Forelimb muscle (tissue), 1 donor: Measurements from ENCODE around the gene SEC23B. TPM values are rescaled to one million over a fixed set of nuclear protein-coding genes. Genes with fewer than 3 reads are reported as not detected.
"Not testable (repeated sequence)": the region's sequence is repeated elsewhere in the genome, so short reads cannot be mapped to it uniquely, and the experiment has no call there.

Experiments
- DNase-seq: peaks from one replicate; pipeline ENCODE4 v3.0.0-alpha.2; 2013; ENCODE audit warnings: low read depth
- polyA plus RNA-seq: library from polyadenylated mRNA; unstranded; fragments of 120-200 nt; gene quantifications from one replicate; pipeline ENCODE4 v1.2.1, GENCODE V29; 2013; ENCODE audit not compliant: insufficient read length

The SEC23B gene
- polyA plus RNA-seq, result 16.5 TPM

- peak; percentile 96 for DNase-seq
Measured at GRCh38 chr20:18507218-18508191, at the start of gene SEC23B. TSS of gene SEC23B (plus strand) at chr20:18507940. CDS start at chr20:18510836, 2,896 bp downstream.

- no peak for DNase-seq
Measured at GRCh38 chr20:18465536-18466200, 42.1 kb upstream of the SEC23B start.

- peak; percentile 65 for DNase-seq
Measured at GRCh38 chr20:18466574-18466893, 41.2 kb upstream of the SEC23B start.

GRCh38 chr20:18466894-18467730, 40.6 kb upstream of the SEC23B start, which contains the start of the genes DZANK1 and POLR3F:
TSS of gene DZANK1 (minus strand) at chr20:18467030. CDS start at chr20:18465358, 1,672 bp downstream.
TSS of gene POLR3F (plus strand) at chr20:18467390. CDS start at chr20:18467507, 117 bp downstream.
- peak; percentile 87 for DNase-seq

- no peak for DNase-seq
Measured at GRCh38 chr20:18477218-18477617, 30.5 kb upstream of the SEC23B start.

- no peak for DNase-seq
Measured at GRCh38 chr20:18477821-18478220, 29.9 kb upstream of the SEC23B start.

- DNase-seq, result no peak
Measured at GRCh38 chr20:18481596-18481995, 26.1 kb upstream of the SEC23B start.

- DNase-seq, result no peak
Measured at GRCh38 chr20:18488301-18488700, 19.4 kb upstream of the SEC23B start.

- no peak for DNase-seq
Measured at GRCh38 chr20:18496042-18496441, 11.7 kb upstream of the SEC23B start.

- DNase-seq, result peak; percentile 64
Measured at GRCh38 chr20:18496740-18497592, 10.8 kb upstream of the SEC23B start, which contains the start of gene RBBP9. TSS of gene RBBP9 (minus strand) at chr20:18497225. CDS start at chr20:18497167, 58 bp downstream.

GRCh38 chr20:18497603-18498002, 10.1 kb upstream of the SEC23B start:
- DNase-seq, result no peak

GRCh38 chr20:18501672-18502071, 6.1 kb upstream of the SEC23B start:
- not testable (repeated sequence) for DNase-seq

GRCh38 chr20:18504479-18505060, 3.2 kb upstream of the SEC23B start:
- DNase-seq, result no peak

GRCh38 chr20:18506744-18507143, 996 bp upstream of the SEC23B start:
- DNase-seq, result no peak

GRCh38 chr20:18511571-18511970, 3.8 kb downstream of the SEC23B start:
- DNase-seq, result no peak

- DNase-seq, result no peak
Measured at GRCh38 chr20:18513208-18513607, 5.5 kb downstream of the SEC23B start.

- no peak for DNase-seq
Measured at GRCh38 chr20:18514127-18514526, 6.4 kb downstream of the SEC23B start.

- DNase-seq, result no peak
Measured at GRCh38 chr20:18515973-18516372, 8.2 kb downstream of the SEC23B start.

GRCh38 chr20:18522066-18522465, 14.3 kb downstream of the SEC23B start:
- DNase-seq, result not testable (repeated sequence)

- DNase-seq, result no peak
Measured at GRCh38 chr20:18523066-18523465, 15.3 kb downstream of the SEC23B start.
